MG63 (cell line): ENCODE data around the gene FAHD2A. TPM values are rescaled to one million over a fixed set of nuclear protein-coding genes. Genes with fewer than 3 reads are reported as not detected.
"Not testable (repeated sequence)": the region's sequence is repeated elsewhere in the genome, so short reads cannot be mapped to it uniquely, and the experiment has no call there.

Source experiments
- DNase-seq: peaks from one replicate; pipeline ENCODE4 v3.0.0-alpha.2; 2020
- H3K27me3 ChIP-seq: fragments of 250-450 bp; sonication (Bioruptor Pico); 2 replicates; pipeline ENCODE4 v1.5.1; 2020; ENCODE audit warnings: mild to moderate bottlenecking, moderate library complexity
- H3K36me3 ChIP-seq: fragments of 250-450 bp; sonication (Bioruptor Pico); 2 replicates; pipeline ENCODE4 v1.5.1; 2020; ENCODE audit warnings: mild to moderate bottlenecking, moderate library complexity
- H3K4me3 ChIP-seq: fragments of 250-450 bp; sonication (Bioruptor Pico); 2 replicates; pipeline ENCODE4 v1.5.1; 2020; ENCODE audit warnings: mild to moderate bottlenecking, moderate library complexity
- H3K9me3 ChIP-seq: fragments of 250-450 bp; sonication (Bioruptor Pico); 2 replicates; pipeline ENCODE4 v1.5.1; 2020; ENCODE audit warnings: mild to moderate bottlenecking, moderate library complexity
- total RNA-seq: library from RNA; depleted of rRNA; stranded (reverse); fragments of >200 nt; shearing (Covaris generic); gene quantifications from 2 replicates; pipeline ENCODE4 v1.2.3, GENCODE V29; 2014; ENCODE audit warnings: low replicate concordance

Gene FAHD2A
- total RNA-seq, 1 experiment from 2014 or later, result 44.3 TPM

GRCh38 chr2:95372845-95373244, 29.7 kb upstream of the FAHD2A start:
- H3K27me3 ChIP-seq, result no peaks in the 10 kb centered on the region
- no peak for DNase-seq
- H3K4me3 ChIP-seq, result no peak overlapping the region
- H3K9me3 ChIP-seq, result no peaks in the 10 kb centered on the region
- no peaks in the 10 kb centered on the region for H3K36me3 ChIP-seq

- H3K4me3 ChIP-seq, result no peak overlapping the region
- no peaks in the 10 kb centered on the region for H3K36me3 ChIP-seq
- DNase-seq, result no peak
- H3K9me3 ChIP-seq, result no peaks in the 10 kb centered on the region
- no peaks in the 10 kb centered on the region for H3K27me3 ChIP-seq
Measured at GRCh38 chr2:95374029-95374428, 28.5 kb upstream of the FAHD2A start.

- Histone ChIP-seq H3K4me3 (no peak overlapping the region), H3K9me3 (no peaks in the 10 kb centered on the region), H3K27me3 (no peaks in the 10 kb centered on the region), H3K36me3 (no peaks in the 10 kb centered on the region)
- DNase-seq, result no peak
Measured at GRCh38 chr2:95374451-95374920, 28.0 kb upstream of the FAHD2A start.

- Histone ChIP-seq H3K36me3 (no peaks in the 10 kb centered on the region), H3K27me3 (no peaks in the 10 kb centered on the region), H3K9me3 (no peaks in the 10 kb centered on the region), H3K4me3 (no peak overlapping the region)
- no peak for DNase-seq
Measured at GRCh38 chr2:95374921-95375471, 27.5 kb upstream of the FAHD2A start.

- DNase-seq, result no peak
- H3K27me3 ChIP-seq, result no peaks in the 10 kb centered on the region
- H3K4me3 ChIP-seq, result no peak overlapping the region
- H3K36me3 ChIP-seq, result no peaks in the 10 kb centered on the region
- H3K9me3 ChIP-seq, result no peaks in the 10 kb centered on the region
Measured at GRCh38 chr2:95375532-95376150, 26.9 kb upstream of the FAHD2A start.

- no peak for DNase-seq
Measured at GRCh38 chr2:95376311-95377215, 25.9 kb upstream of the FAHD2A start.

GRCh38 chr2:95377216-95378123, 25.0 kb upstream of the FAHD2A start:
- no peak overlapping the region for H3K4me3 ChIP-seq
- H3K36me3 ChIP-seq, result no peaks in the 10 kb centered on the region
- no peaks in the 10 kb centered on the region for H3K27me3 ChIP-seq
- no peak for DNase-seq
- H3K9me3 ChIP-seq, result no peaks in the 10 kb centered on the region

More at GRCh38 chr2:95376311-95377215, 25.9 kb upstream of the FAHD2A start:
- H3K36me3 ChIP-seq, result no peaks in the 10 kb centered on the region
- H3K9me3 ChIP-seq, result no peaks in the 10 kb centered on the region
- H3K27me3 ChIP-seq, result no peaks in the 10 kb centered on the region
- no peak overlapping the region for H3K4me3 ChIP-seq

GRCh38 chr2:95378281-95378680, 24.2 kb upstream of the FAHD2A start:
- H3K36me3 ChIP-seq, DNase-seq, H3K4me3 ChIP-seq, H3K27me3 ChIP-seq, H3K9me3 ChIP-seq: not testable (repeated sequence)

GRCh38 chr2:95379371-95379831, 23.1 kb upstream of the FAHD2A start:
- Histone ChIP-seq H3K4me3 (no peak overlapping the region), H3K27me3 (no peaks in the 10 kb centered on the region), H3K9me3 (no peaks in the 10 kb centered on the region), H3K36me3 (no peaks in the 10 kb centered on the region)
- no peak for DNase-seq

- no peak overlapping the region for H3K4me3 ChIP-seq
- no peaks in the 10 kb centered on the region for H3K27me3 ChIP-seq
- no peaks in the 10 kb centered on the region for H3K9me3 ChIP-seq
- no peak for DNase-seq
- H3K36me3 ChIP-seq, result no peaks in the 10 kb centered on the region
Measured at GRCh38 chr2:95380280-95380679, 22.2 kb upstream of the FAHD2A start.

- H3K27me3 ChIP-seq, result no peaks in the 10 kb centered on the region
Measured at GRCh38 chr2:95380731-95381130, 21.8 kb upstream of the FAHD2A start.

GRCh38 chr2:95381212-95382191, 21.0 kb upstream of the FAHD2A start:
- Histone ChIP-seq H3K27me3 (no peaks in the 10 kb centered on the region), H3K9me3 (no peaks in the 10 kb centered on the region), H3K36me3 (no peaks in the 10 kb centered on the region), H3K4me3 (no peak overlapping the region)
- no peak for DNase-seq

More at GRCh38 chr2:95380731-95381130, 21.8 kb upstream of the FAHD2A start:
- DNase-seq, result no peak
- Histone ChIP-seq H3K36me3 (no peaks in the 10 kb centered on the region), H3K9me3 (no peaks in the 10 kb centered on the region), H3K4me3 (no peak overlapping the region)

GRCh38 chr2:95382192-95382591, 20.3 kb upstream of the FAHD2A start:
- no peaks in the 10 kb centered on the region for H3K9me3 ChIP-seq
- no peaks in the 10 kb centered on the region for H3K27me3 ChIP-seq
- H3K4me3 ChIP-seq, result no peak overlapping the region
- no peak for DNase-seq
- H3K36me3 ChIP-seq, result no peaks in the 10 kb centered on the region

GRCh38 chr2:95382686-95383634, 19.5 kb upstream of the FAHD2A start:
- no peaks in the 10 kb centered on the region for H3K36me3 ChIP-seq
- DNase-seq, result no peak
- no peak overlapping the region for H3K4me3 ChIP-seq
- H3K9me3 ChIP-seq, result no peaks in the 10 kb centered on the region
- no peaks in the 10 kb centered on the region for H3K27me3 ChIP-seq
